Esophagus muscularis mucosa (tissue), 4 donors: ENCODE measurements around the gene DGCR2. TPM values are rescaled to one million over a fixed set of nuclear protein-coding genes. Genes with fewer than 3 reads are reported as not detected.
"Not testable (repeated sequence)": the region's sequence is repeated elsewhere in the genome, so short reads cannot be mapped to it uniquely, and the experiment has no call there.

Experiments
- DNase-seq: peaks from one replicate; pipeline ENCODE4 v3.0.0-alpha.2; 2017; ENCODE audit errors: extremely low spot score
- H3K27ac ChIP-seq, 4 donors: fragments of 200-600 bp; sonication (generic); replicated peaks in 1 of 4; 1 replicate in 3 of 4; 2 replicates in 1 of 4; pipeline ENCODE4 v1.5.1; 2016 to 2019; ENCODE audit warnings: mild to moderate bottlenecking in 1 of 4
- H3K27me3 ChIP-seq, 4 donors: fragments of 200-600 bp; sonication (generic); one replicate each; pipeline versions ENCODE4 v1.5.1 to v1.6.0; 2016 to 2019
- H3K36me3 ChIP-seq, 4 donors: fragments of 200-600 bp; sonication (generic); one replicate each; pipeline ENCODE4 v1.5.1; 2016 to 2019
- H3K4me1 ChIP-seq, 4 donors: fragments of 200-600 bp; sonication (generic); one replicate each; pipeline ENCODE4 v1.5.1; 2016 to 2019
- H3K4me3 ChIP-seq, 4 donors: fragments of 200-600 bp; sonication (generic); 1 replicate in 2 of 4; 2 replicates in 2 of 4; pipeline ENCODE4 v1.5.1; 2016 to 2019; ENCODE audit warnings: mild to moderate bottlenecking in 4 of 4, moderate library complexity in 1 of 4
- H3K9me3 ChIP-seq, 4 donors: fragments of 200-600 bp; sonication (generic); 1 replicate in 3 of 4; 2 replicates in 1 of 4; pipeline ENCODE4 v1.5.1; 2016 to 2019
- EP300 ChIP-seq: sonication (generic); formaldehyde crosslinking; IDR thresholded peaks from one replicate; pipeline ENCODE4 v1.6.1; 2017; ENCODE audit warnings: antibody characterized with exemption
- POLR2A ChIP-seq: fragments of 450-650 bp; IDR thresholded peaks from one replicate; pipeline ENCODE4 v1.6.1; 2017; ENCODE audit warnings: antibody characterized with exemption, moderate library complexity, mild to moderate bottlenecking, low read depth
- POLR2AphosphoS5 ChIP-seq, 2 donors: sonication (generic); formaldehyde crosslinking; IDR thresholded peaks; one replicate each; pipeline ENCODE4 v1.6.1; 2017; ENCODE audit warnings: antibody characterized with exemption in 2 of 2
- whole genome bisulfite sequencing: methylation state at CpG from one replicate; pipeline ENCODE4 v1.1.5; 2018; 5-methylcytosine and 5-hydroxymethylcytosine counted together
- intact Hi-C: fragments of 100-400 bp; cut with DNase I; formaldehyde crosslinking; loops from one replicate; pipeline ENCODE4 v1.15.1; 2023
- small RNA-seq, 3 donors: library from RNA; depleted of rRNA; stranded (forward); fragments of <200 nt; gene quantifications; one replicate each; pipeline ENCODE3, GENCODE V24; 2016
- total RNA-seq, 4 donors: library from RNA; depleted of rRNA; stranded (reverse); fragments of >200 nt; gene quantifications; one replicate each; pipeline versions ENCODE4 v1.1.0 to v1.2.1, GENCODE V29; 2016
- TF ChIP-seq, protein P1 (sequence below), 3 experiments: fragments of 200-600 bp in 2 of 3; fragments of 450-650 bp in 1 of 3; sonication (generic) in 2 of 3; IDR thresholded peaks; one replicate each; pipeline ENCODE4 v1.5.1; 2017 to 2019; ENCODE audit warnings: antibody characterized with exemption in 3 of 3, mild to moderate bottlenecking in 2 of 3, moderate library complexity in 1 of 3

The DGCR2 gene
- total RNA-seq, 4 donors from 2014 or later: 45.7 to 79.6 (median 65.4) TPM

DNA sequence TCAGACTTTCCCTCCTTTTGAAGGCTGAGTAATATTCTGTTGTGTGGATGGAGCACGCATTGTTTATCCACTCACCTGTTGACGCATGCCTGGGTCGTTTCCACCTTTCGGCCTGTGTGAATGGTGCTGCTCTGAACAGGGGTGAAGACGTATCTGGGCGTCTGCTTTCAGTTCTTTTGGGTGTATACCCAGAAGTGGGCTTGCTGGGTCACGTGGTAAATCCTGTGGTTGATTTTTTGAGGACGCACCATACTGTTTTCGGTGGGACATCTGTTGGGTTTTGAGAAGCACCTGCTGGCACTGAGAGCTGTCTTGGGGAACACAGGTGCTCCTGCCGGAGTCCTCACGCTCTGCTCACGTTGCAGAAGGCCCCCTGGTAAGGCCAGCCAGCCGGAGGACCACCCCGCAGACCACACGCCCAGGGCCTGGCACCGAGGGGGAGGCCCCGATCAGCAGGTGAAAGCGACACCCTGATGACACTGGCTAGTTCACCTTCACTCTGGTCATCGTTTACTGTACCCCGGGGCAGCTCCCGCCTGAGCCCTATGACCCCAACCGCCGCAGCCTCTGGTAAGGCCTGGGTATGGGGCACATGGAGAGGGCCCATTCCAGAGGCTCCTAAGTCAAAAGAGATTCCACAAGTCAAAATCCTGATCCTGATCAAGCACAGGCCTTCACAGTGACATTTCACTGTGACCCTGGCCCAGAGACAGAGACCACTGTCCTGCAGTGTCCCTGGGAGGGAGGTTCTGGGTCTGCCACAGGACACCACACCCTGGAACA is 131.7 kb downstream of the DGCR2 start:
- no peaks in the 10 kb centered on the region for H3K4me1 ChIP-seq
- no peak for DNase-seq
- H3K27me3 ChIP-seq: peaks cover 0 to 52% (median 2%) of the 10 kb centered on the region in 4 donors
- H3K4me3 ChIP-seq: no peak overlapping the region
- TF ChIP-seq POLR2A (no peak), EP300 (no peak), POLR2AphosphoS5 (IDR thresholded peaks at IDR 0.05) (no peak)
- TF ChIP-seq, protein P1, sequence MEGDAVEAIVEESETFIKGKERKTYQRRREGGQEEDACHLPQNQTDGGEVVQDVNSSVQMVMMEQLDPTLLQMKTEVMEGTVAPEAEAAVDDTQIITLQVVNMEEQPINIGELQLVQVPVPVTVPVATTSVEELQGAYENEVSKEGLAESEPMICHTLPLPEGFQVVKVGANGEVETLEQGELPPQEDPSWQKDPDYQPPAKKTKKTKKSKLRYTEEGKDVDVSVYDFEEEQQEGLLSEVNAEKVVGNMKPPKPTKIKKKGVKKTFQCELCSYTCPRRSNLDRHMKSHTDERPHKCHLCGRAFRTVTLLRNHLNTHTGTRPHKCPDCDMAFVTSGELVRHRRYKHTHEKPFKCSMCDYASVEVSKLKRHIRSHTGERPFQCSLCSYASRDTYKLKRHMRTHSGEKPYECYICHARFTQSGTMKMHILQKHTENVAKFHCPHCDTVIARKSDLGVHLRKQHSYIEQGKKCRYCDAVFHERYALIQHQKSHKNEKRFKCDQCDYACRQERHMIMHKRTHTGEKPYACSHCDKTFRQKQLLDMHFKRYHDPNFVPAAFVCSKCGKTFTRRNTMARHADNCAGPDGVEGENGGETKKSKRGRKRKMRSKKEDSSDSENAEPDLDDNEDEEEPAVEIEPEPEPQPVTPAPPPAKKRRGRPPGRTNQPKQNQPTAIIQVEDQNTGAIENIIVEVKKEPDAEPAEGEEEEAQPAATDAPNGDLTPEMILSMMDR (IDR thresholded peaks at IDR 0.05): no peak
- intact Hi-C loops: no loop called here
- H3K9me3 ChIP-seq: no peaks in the 10 kb centered on the region
- no peaks in the 10 kb centered on the region for H3K36me3 ChIP-seq
- WGBS: 87% methylated on average over 9 of the region's 23 CpGs
- no peak overlapping the region for H3K27ac ChIP-seq

DNA sequence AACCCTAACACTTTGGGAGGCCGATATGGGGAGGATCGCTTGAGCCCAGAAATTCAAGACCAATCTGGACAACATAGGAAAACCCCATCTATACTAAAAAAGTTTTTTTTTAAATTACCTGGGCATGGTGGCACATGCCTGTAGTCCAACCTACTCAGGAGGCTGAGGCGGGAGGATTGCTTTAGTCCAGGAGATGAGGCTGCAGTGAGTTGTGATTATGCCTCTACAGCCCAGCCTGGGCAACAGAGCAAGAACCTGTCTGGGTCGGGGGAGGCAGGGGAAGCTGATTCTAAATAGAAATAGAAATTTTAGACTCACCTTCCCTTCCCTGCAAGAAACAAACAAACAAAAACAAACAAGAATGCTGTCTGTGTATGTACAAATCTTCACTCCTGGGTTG is 133.3 kb downstream of the DGCR2 start:
- H3K9me3 ChIP-seq: no peaks in the 10 kb centered on the region
- no peak overlapping the region for H3K27ac ChIP-seq
- no peak for DNase-seq
- no peaks in the 10 kb centered on the region for H3K4me1 ChIP-seq
- H3K36me3 ChIP-seq: no peaks in the 10 kb centered on the region
- H3K27me3 ChIP-seq: peaks cover 0 to 36% (median 2%) of the 10 kb centered on the region in 4 donors
- TF ChIP-seq EP300 (no peak), POLR2AphosphoS5 (IDR thresholded peaks at IDR 0.05) (no peak), POLR2A (no peak)
- TF ChIP-seq, protein P1 (IDR thresholded peaks at IDR 0.05): no peak
- no peak overlapping the region for H3K4me3 ChIP-seq
- WGBS: 92% methylated on average over 4 of the region's 4 CpGs
- intact Hi-C loops: no loop called here

DNA sequence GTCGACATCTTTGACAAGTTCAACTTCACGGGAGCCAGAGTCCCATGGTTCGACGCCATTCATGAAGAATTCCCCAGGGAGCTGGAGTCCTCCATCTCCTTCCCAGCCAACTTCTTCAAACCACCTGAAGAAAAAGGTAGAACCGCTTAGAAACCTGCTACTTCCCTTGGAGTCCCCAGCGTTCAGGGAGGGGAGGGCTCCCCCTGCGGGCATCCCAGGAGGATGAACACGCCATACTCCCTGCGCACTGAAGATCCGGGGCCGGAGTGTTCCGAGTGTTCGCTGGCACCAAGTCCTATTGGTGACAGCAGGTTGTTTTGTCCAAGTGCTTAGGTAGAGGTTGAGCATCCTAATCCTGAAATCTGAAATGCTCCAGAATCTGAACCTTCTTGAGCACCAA is 134.4 kb downstream of the DGCR2 start:
- intact Hi-C loops: no loop called here
- H3K9me3 ChIP-seq: no peaks in the 10 kb centered on the region
- no peak for DNase-seq
- TF ChIP-seq, protein P1 (IDR thresholded peaks at IDR 0.05): peak in 1 of 3 experiments; percentile 18
- TF ChIP-seq POLR2A: no peak
- no peak for TF ChIP-seq POLR2AphosphoS5 (IDR thresholded peaks at IDR 0.05)
- no peak for TF ChIP-seq EP300
- no peaks in the 10 kb centered on the region for H3K36me3 ChIP-seq
- 43% methylated on average over 6 of the region's 13 CpGs for WGBS
- peaks cover 0 to 25% (median 0%) of the 10 kb centered on the region in 4 donors for H3K27me3 ChIP-seq
- H3K27ac ChIP-seq: no peak overlapping the region
- no peak overlapping the region for H3K4me3 ChIP-seq
- no peaks in the 10 kb centered on the region for H3K4me1 ChIP-seq

DNA sequence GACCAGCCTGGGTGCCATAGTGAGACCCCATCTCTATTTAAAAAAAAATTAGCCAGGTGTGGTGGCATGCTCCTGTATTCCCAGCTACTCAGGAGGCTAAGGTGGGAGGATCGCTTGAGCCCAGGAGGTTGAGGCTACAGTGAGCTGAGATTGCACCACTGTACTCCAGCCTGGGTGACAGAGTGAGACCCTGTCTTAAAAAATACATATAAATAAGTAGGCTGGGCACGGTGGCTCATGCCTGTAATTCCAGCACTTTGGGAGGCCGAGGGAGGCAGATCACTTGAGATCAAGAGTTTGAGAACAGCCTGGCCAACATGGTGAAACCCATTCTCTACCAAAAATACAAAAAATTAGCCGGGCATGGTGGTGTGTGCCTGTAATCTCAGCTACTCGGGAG is 135.1 kb downstream of the DGCR2 start:
- intact Hi-C loops, H3K4me3 ChIP-seq, H3K27ac ChIP-seq, H3K9me3 ChIP-seq, H3K4me1 ChIP-seq, H3K36me3 ChIP-seq, DNase-seq: not testable (repeated sequence)
- WGBS: 74% methylated on average over 5 of the region's 5 CpGs
- peaks cover 0 to 19% (median 0%) of the 10 kb centered on the region in 4 donors for H3K27me3 ChIP-seq

Small RNA genes within 50 kb of the gene (small RNA-seq; reads per million reads assigned to genes)
- gene RF00019: 0 reads per million in 3 donors

Other genes with a start within 250 kb of the DGCR2 start
- gene DGCR6, start 216.1 kb downstream of the DGCR2 start, total RNA-seq: 1 to 10 TPM; 1.2 to 5.5 (median 2.2) TPM
- gene PRODH, start 186.1 kb downstream of the DGCR2 start, total RNA-seq: 1 to 10 TPM; 1.4 to 7.2 (median 3.9) TPM
- gene TSSK2, start 8.9 kb upstream of the DGCR2 start, total RNA-seq: not detected
- 10 to 100 TPM; 11.2 to 21.9 (median 19.9) TPM for gene ESS2, start 22.2 kb upstream of the DGCR2 start, total RNA-seq
- gene GSC2, start 27.9 kb upstream of the DGCR2 start, total RNA-seq: not detected
- 10 to 100 TPM; 57.3 to 88.9 (median 71.8) TPM for gene SLC25A1, start 56.3 kb upstream of the DGCR2 start, total RNA-seq
- gene CLTCL1, start 169.3 kb upstream of the DGCR2 start, total RNA-seq: 1 to 10 TPM; 4.8 to 8.9 (median 6.0) TPM